Coronary artery (tissue), 2 donors: ENCODE measurements around the gene SH3PXD2B.

ENCODE experiments used
- DNase-seq: peaks from one replicate; pipeline ENCODE4 v3.0.0-alpha.2; 2017; ENCODE audit warnings: low spot score
- H3K27ac ChIP-seq, 2 donors: fragments of 200-600 bp; sonication (generic); one replicate each; pipeline ENCODE4 v1.5.1; 2016 to 2019
- H3K4me3 ChIP-seq: fragments of 200-600 bp; sonication (generic); 2 replicates; pipeline ENCODE4 v1.5.1; 2016; ENCODE audit warnings: mild to moderate bottlenecking, moderate library complexity
- CTCF ChIP-seq: fragments of 200-600 bp; sonication (generic); IDR thresholded peaks from one replicate; pipeline ENCODE4 v1.5.1; 2019; ENCODE audit warnings: antibody characterized with exemption

The SH3PXD2B gene

GRCh38 chr5:172443441-172444109 lies 10.8 kb downstream of the SH3PXD2B start:
- no peak for TF ChIP-seq CTCF
- peak; percentile 91 for DNase-seq

GRCh38 chr5:172442592-172442991 lies 11.7 kb downstream of the SH3PXD2B start:
- DNase-seq = no peak
- H3K27ac ChIP-seq = peak overlapping the region in 1 of 2 donors; percentile 81
- no peak overlapping the region for H3K4me3 ChIP-seq
- no peak for TF ChIP-seq CTCF

More at GRCh38 chr5:172443441-172444109, 10.8 kb downstream of the SH3PXD2B start:
- H3K4me3 ChIP-seq = peak overlapping the region; percentile 15
- H3K27ac ChIP-seq = peak overlapping the region; percentile 58 to 81

- DNase-seq = no peak
- H3K4me3 ChIP-seq = no peak overlapping the region
- peak overlapping the region; percentile 11 to 63 for H3K27ac ChIP-seq
- TF ChIP-seq CTCF = no peak
These were observed 13.0 kb downstream of the SH3PXD2B start for GRCh38 chr5:172441262-172441751.

- H3K4me3 ChIP-seq = no peak overlapping the region
- DNase-seq = no peak
- TF ChIP-seq CTCF = no peak
These were observed 13.8 kb downstream of the SH3PXD2B start for GRCh38 chr5:172440486-172440885.

GRCh38 chr5:172439785-172440477 lies 14.4 kb downstream of the SH3PXD2B start:
- DNase-seq = peak; percentile 69
- TF ChIP-seq CTCF = no peak
- Histone ChIP-seq H3K4me3 (no peak overlapping the region), H3K27ac (peak overlapping the region in 1 of 2 donors; percentile 21)

More at GRCh38 chr5:172440486-172440885, 13.8 kb downstream of the SH3PXD2B start:
- peak overlapping the region; percentile 11 to 63 for H3K27ac ChIP-seq

GRCh38 chr5:172438319-172438668 lies 16.0 kb downstream of the SH3PXD2B start:
- no peak for DNase-seq
- TF ChIP-seq CTCF = no peak
- Histone ChIP-seq H3K27ac (peak overlapping the region; percentile 12 to 73), H3K4me3 (no peak overlapping the region)
